ENCODE measurements around the gene DLGAP4.

DNA sequence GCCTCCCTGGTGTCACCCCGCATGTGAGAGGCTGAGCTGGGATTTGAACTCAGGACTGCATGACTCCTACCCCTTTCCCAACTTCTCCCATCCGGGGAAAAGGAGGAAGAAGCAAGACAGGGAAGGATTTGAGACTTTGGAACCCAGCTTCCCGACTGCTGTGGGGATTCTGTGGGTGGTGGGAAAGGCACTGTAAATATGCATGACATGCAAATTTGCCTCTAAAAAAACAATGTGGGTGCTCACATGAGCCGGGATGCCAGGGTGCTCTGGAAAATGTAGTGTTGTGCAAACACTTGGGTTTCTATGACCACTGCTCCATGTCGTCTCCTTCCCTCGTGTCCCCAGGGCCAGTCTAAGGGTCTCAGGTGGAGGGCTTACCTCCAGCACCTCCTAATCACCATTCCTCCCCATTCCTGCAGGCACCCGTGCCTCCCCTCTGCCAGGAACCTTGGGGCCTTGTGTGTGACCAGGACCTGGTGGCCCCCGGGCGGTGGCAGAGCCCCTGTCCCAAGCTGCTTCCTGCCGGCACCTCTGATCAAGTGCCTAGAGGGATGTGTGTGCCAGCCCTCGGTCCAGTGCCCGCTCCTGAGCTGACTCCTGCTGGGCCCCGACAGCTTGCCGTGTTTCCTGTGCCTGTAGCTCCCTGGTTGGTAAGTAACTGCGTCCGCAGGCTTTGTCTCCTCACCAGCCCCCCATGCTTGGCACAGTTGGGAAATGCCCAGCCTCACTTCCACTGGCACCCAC lies 60.7 kb downstream of the DLGAP4 start:
- no peak for TF ChIP-seq EZH2 (IDR thresholded peaks at IDR 0.05; ENCODE audit: borderline replicate concordance, control insufficient read depth, low read depth, low read length)
- TF ChIP-seq SIX5 (IDR thresholded peaks at IDR 0.05; ENCODE audit: low read depth, low read length, severe bottlenecking): no peak
- TF ChIP-seq POLR2A (IDR thresholded peaks at IDR 0.05; ENCODE audit: low read depth, low read length): no peak
- no peak for TF ChIP-seq ZZZ3 (IDR thresholded peaks at IDR 0.05; ENCODE audit: control insufficient read depth, insufficient read length, low read depth)
- TF ChIP-seq, protein P1, sequence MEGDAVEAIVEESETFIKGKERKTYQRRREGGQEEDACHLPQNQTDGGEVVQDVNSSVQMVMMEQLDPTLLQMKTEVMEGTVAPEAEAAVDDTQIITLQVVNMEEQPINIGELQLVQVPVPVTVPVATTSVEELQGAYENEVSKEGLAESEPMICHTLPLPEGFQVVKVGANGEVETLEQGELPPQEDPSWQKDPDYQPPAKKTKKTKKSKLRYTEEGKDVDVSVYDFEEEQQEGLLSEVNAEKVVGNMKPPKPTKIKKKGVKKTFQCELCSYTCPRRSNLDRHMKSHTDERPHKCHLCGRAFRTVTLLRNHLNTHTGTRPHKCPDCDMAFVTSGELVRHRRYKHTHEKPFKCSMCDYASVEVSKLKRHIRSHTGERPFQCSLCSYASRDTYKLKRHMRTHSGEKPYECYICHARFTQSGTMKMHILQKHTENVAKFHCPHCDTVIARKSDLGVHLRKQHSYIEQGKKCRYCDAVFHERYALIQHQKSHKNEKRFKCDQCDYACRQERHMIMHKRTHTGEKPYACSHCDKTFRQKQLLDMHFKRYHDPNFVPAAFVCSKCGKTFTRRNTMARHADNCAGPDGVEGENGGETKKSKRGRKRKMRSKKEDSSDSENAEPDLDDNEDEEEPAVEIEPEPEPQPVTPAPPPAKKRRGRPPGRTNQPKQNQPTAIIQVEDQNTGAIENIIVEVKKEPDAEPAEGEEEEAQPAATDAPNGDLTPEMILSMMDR (IDR thresholded peaks at IDR 0.05 in 2 of 3, conservative IDR thresholded peaks at IDR 0.05 in 1 of 3; ENCODE audit: control insufficient read depth in 2 of 3, extremely low read depth in 1 of 3, insufficient read depth in 1 of 3, low read depth in 3 of 3, low read length in 3 of 3): no peak
- TF ChIP-seq MXI1 (IDR thresholded peaks at IDR 0.05; ENCODE audit: low read depth, low read length): no peak
- no peak for TF ChIP-seq STAT1 (conservative IDR thresholded peaks at IDR 0.05)
- TF ChIP-seq FOXM1 (IDR thresholded peaks at IDR 0.05; ENCODE audit: low read depth, low read length): no peak
- no peak for TF ChIP-seq CREB1 (IDR thresholded peaks at IDR 0.05; ENCODE audit: low read depth)

All from GM12878 (cell line).